ENCODE data around the gene ZFP30. TPM values are rescaled to one million over a fixed set of nuclear protein-coding genes. Genes with fewer than 3 reads are reported as not detected.

The ZFP30 gene
- polyA plus RNA-seq, 1 of the 3 experiments (the other 2 are of a cell fraction): 2.3 TPM

DNA sequence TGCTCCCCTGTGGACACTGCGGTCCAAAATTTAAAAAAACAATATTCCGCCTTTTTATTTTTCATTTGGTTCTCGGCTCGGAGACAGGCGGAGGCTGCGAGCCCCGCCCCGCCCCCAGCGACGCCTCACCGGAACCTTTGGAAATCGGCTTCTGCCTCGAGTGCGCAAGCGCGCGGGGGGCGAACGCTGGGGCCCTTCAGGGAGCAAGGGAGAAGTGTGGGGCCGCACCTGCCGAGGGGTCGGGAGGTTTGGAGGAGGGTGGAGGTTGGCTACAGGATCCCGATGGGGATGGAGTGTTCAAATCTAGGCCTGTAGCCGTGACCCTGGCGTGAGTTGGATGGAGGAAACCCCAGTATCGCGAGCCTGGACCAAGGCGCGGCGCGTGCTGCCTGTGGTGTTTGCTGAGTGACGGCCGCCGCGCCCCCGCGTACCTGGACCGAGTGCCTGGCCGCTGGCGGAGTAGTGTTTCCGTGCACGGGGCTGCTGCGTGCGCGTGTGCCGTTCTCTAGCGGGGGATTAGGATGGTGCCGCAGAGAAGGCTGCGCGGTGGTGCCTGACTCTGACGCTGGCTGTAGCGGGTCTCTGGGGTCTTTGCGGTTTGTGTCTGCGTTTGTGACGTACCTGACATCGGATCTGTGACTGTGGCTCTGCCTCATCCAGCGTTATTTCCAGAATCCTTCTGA, 565 bp upstream of the ZFP30 start (continued):
- TF ChIP-seq SIN3A (IDR thresholded peaks at IDR 0.05; ENCODE audit: borderline replicate concordance, low read depth, low read length) (no peak), EP300 (IDR thresholded peaks at IDR 0.05; ENCODE audit: borderline replicate concordance in 1 of 2, low read depth in 1 of 2, low read length in 1 of 2) (no peak), JUND (IDR thresholded peaks at IDR 0.05) (no peak), SMC3 (IDR thresholded peaks at IDR 0.05; ENCODE audit: low read depth, low read length) (no peak), RAD21 (IDR thresholded peaks at IDR 0.05; ENCODE audit: low read length) (no peak)
- TF ChIP-seq, protein P1, sequence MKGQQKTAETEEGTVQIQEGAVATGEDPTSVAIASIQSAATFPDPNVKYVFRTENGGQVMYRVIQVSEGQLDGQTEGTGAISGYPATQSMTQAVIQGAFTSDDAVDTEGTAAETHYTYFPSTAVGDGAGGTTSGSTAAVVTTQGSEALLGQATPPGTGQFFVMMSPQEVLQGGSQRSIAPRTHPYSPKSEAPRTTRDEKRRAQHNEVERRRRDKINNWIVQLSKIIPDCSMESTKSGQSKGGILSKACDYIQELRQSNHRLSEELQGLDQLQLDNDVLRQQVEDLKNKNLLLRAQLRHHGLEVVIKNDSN (IDR thresholded peaks at IDR 0.05; ENCODE audit: borderline replicate concordance, low read depth): peak; percentile 54; the same call in 1 of the 2 replicates
- TF ChIP-seq, protein P2, sequence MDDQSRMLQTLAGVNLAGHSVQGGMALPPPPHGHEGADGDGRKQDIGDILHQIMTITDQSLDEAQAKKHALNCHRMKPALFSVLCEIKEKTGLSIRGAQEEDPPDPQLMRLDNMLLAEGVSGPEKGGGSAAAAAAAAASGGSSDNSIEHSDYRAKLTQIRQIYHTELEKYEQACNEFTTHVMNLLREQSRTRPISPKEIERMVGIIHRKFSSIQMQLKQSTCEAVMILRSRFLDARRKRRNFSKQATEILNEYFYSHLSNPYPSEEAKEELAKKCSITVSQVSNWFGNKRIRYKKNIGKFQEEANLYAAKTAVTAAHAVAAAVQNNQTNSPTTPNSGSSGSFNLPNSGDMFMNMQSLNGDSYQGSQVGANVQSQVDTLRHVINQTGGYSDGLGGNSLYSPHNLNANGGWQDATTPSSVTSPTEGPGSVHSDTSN (IDR thresholded peaks at IDR 0.05): peak; percentile 46; the same call in 1 of the 2 replicates
- TF ChIP-seq, protein P3, sequence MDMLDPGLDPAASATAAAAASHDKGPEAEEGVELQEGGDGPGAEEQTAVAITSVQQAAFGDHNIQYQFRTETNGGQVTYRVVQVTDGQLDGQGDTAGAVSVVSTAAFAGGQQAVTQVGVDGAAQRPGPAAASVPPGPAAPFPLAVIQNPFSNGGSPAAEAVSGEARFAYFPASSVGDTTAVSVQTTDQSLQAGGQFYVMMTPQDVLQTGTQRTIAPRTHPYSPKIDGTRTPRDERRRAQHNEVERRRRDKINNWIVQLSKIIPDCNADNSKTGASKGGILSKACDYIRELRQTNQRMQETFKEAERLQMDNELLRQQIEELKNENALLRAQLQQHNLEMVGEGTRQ (IDR thresholded peaks at IDR 0.05; ENCODE audit: borderline replicate concordance, low read depth, low read length): peak; percentile 58; the same call in 1 of the 2 replicates
- TF ChIP-seq, protein P4, sequence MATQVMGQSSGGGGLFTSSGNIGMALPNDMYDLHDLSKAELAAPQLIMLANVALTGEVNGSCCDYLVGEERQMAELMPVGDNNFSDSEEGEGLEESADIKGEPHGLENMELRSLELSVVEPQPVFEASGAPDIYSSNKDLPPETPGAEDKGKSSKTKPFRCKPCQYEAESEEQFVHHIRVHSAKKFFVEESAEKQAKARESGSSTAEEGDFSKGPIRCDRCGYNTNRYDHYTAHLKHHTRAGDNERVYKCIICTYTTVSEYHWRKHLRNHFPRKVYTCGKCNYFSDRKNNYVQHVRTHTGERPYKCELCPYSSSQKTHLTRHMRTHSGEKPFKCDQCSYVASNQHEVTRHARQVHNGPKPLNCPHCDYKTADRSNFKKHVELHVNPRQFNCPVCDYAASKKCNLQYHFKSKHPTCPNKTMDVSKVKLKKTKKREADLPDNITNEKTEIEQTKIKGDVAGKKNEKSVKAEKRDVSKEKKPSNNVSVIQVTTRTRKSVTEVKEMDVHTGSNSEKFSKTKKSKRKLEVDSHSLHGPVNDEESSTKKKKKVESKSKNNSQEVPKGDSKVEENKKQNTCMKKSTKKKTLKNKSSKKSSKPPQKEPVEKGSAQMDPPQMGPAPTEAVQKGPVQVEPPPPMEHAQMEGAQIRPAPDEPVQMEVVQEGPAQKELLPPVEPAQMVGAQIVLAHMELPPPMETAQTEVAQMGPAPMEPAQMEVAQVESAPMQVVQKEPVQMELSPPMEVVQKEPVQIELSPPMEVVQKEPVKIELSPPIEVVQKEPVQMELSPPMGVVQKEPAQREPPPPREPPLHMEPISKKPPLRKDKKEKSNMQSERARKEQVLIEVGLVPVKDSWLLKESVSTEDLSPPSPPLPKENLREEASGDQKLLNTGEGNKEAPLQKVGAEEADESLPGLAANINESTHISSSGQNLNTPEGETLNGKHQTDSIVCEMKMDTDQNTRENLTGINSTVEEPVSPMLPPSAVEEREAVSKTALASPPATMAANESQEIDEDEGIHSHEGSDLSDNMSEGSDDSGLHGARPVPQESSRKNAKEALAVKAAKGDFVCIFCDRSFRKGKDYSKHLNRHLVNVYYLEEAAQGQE (IDR thresholded peaks at IDR 0.05; ENCODE audit: low read depth, low read length): no peak

DNA sequence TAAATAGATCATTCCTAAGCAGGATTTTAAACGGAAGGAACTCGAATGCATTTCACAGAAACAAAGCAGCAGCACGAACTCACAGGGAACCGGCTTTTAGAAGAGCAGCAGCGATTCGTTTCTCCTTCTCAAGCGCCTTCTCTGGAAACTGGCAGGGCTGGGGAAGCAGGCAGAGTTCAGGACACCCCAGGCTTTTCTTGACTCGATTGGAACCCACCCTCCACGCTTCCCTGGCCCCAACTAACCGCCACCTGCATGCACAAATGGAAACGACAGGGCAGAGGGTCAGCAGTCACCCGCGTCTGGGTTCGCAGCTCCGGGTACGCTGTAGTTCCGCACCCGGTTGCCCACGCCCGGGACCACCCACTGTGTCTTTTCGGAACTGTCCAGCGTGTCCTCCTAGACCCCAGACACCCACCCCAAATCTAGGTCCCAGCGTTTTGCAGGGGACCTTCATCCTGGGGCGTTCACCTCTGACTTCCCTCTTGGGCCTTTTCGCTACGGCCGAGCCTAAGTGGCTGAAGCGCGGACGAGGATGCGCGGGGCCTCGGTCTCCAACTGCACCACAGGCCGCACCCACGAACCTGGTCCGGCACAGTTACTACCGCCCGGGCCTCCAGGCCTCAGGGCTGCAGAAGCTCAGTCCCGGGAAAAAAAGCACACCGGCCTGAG, 500 bp downstream of the ZFP30 start:
- no peaks in the 10 kb centered on the region; a peak in 1 of 4 replicates for H3K4me1 ChIP-seq (ENCODE audit: control insufficient read depth in 1 of 2, insufficient read depth in 2 of 2, low read depth in 1 of 2, low read length in 1 of 2)
- no peaks in the 10 kb centered on the region for H3K27me3 ChIP-seq (ENCODE audit: insufficient read depth)
- peak; percentile 58 for DNase-seq
- ChIA-PET POLR2A (interaction anchor here (0.7 to 1.5 kb wide), 4 partner anchors 38 to 577 kb away, joined by 3 to 5 read pairs (median 3); partner anchors contain the start of genes ZNF540, ZNF571 and ZNF793), CTCF (no interaction called here)
- peaks cover 0 to 35% of the 10 kb centered on the region in 2 experiments for H3K36me3 ChIP-seq (replicated peaks in 1 of 2; ENCODE audit: control insufficient read depth in 1 of 2, insufficient read depth in 2 of 2, low read length in 1 of 2)
- peaks cover 16% of the 10 kb centered on the region for H3K9me3 ChIP-seq
- no peaks in the 10 kb centered on the region for H3K9me2 ChIP-seq
- H3K4me3 ChIP-seq (ENCODE audit: low read depth in 2 of 2, low read length in 1 of 2): peak overlapping the region; percentile 82 to 91
- H3K4me2 ChIP-seq: peak overlapping the region; percentile 87
- H2AFZ ChIP-seq (ENCODE audit: low read depth): peak overlapping the region; percentile 95
- 2% methylated on average over 38 of the region's 40 CpGs for WGBS (ENCODE audit: low lambda C conversion rate)
- peaks cover 53% of the 10 kb centered on the region for H3K79me2 ChIP-seq (ENCODE audit: insufficient read depth)
- H3K27ac ChIP-seq (ENCODE audit: low read depth in 2 of 2, low read length in 1 of 2): peak overlapping the region; percentile 80 to 96
- H3F3A ChIP-seq (replicated peaks; ENCODE audit: insufficient read depth): peaks cover 9% of the 10 kb centered on the region
- H4K20me1 ChIP-seq (ENCODE audit: insufficient read depth): no peaks in the 10 kb centered on the region
- TF ChIP-seq ELF1 (IDR thresholded peaks at IDR 0.05): 0 out of 2 replicates have a peak, but pooled peaks have one; percentile 8
- no peak for TF ChIP-seq GABPA (IDR thresholded peaks at IDR 0.05; ENCODE audit: low read depth)
- peak overlapping the region; percentile 88 for H3K9ac ChIP-seq

Data from SK-N-SH (cell line).